Activated CD4-positive, alpha-beta T cell treated with anti-CD3 and anti-CD28 coated beads, Interleukin-2, amount 50 U/mL, for 48 hours (primary cell): ENCODE measurements around the gene KCNIP3.

Experiments
- DNase-seq, 2 experiments: peaks; one replicate each; pipeline ENCODE4 v3.0.0-alpha.2; 2020

The KCNIP3 gene

GRCh38 chr2:95275151-95275515, 22.0 kb upstream of the KCNIP3 start:
- DNase-seq: no peak

GRCh38 chr2:95275601-95276243, 21.4 kb upstream of the KCNIP3 start:
- no peak for DNase-seq

GRCh38 chr2:95276244-95276887, 20.8 kb upstream of the KCNIP3 start:
- DNase-seq: no peak

- DNase-seq: no peak
These were observed 20.3 kb upstream of the KCNIP3 start for GRCh38 chr2:95276888-95277245.

- no peak for DNase-seq
These were observed 19.8 kb upstream of the KCNIP3 start for GRCh38 chr2:95277246-95277906.

- DNase-seq: no peak
These were observed 19.1 kb upstream of the KCNIP3 start for GRCh38 chr2:95278051-95278471.

- DNase-seq: no peak
These were observed 18.4 kb upstream of the KCNIP3 start for GRCh38 chr2:95278637-95279225.

GRCh38 chr2:95279435-95280035, 17.6 kb upstream of the KCNIP3 start:
- no peak for DNase-seq

GRCh38 chr2:95281071-95281470, 16.1 kb upstream of the KCNIP3 start:
- DNase-seq: no peak

GRCh38 chr2:95281786-95282185, 15.4 kb upstream of the KCNIP3 start:
- DNase-seq: no peak

- no peak for DNase-seq
These were observed 14.7 kb upstream of the KCNIP3 start for GRCh38 chr2:95282458-95282857.

GRCh38 chr2:95283562-95283961, 13.6 kb upstream of the KCNIP3 start:
- no peak for DNase-seq

- no peak for DNase-seq
These were observed 12.1 kb upstream of the KCNIP3 start for GRCh38 chr2:95284886-95285541.

- DNase-seq: no peak
These were observed 11.6 kb upstream of the KCNIP3 start for GRCh38 chr2:95285542-95285932.

- no peak for DNase-seq
These were observed 9.8 kb upstream of the KCNIP3 start for GRCh38 chr2:95287336-95287735.

GRCh38 chr2:95287806-95288205, 9.3 kb upstream of the KCNIP3 start:
- no peak for DNase-seq

GRCh38 chr2:95289253-95289652, 7.9 kb upstream of the KCNIP3 start:
- DNase-seq: no peak

GRCh38 chr2:95291222-95291621, 5.9 kb upstream of the KCNIP3 start:
- no peak for DNase-seq

GRCh38 chr2:95292623-95293260, 4.4 kb upstream of the KCNIP3 start:
- DNase-seq: no peak

GRCh38 chr2:95294579-95295250, 2.4 kb upstream of the KCNIP3 start:
- no peak for DNase-seq

- no peak for DNase-seq
These were observed 1.8 kb upstream of the KCNIP3 start for GRCh38 chr2:95295376-95295775.

- DNase-seq: no peak
These were observed 1.1 kb upstream of the KCNIP3 start for GRCh38 chr2:95296011-95296410.
